ENCODE results near the gene PATJ.

PATJ gene

GRCh38 chr1:62011006-62011405 lies 268.7 kb downstream of the PATJ start:
- FAIRE-seq (no peak), DNase-seq (ENCODE audit: insufficient read length, low spot score) (no peak)
- TF ChIP-seq CTCF (IDR thresholded peaks at IDR 0.05; ENCODE audit: insufficient read depth, missing control alignments) = no peak

GRCh38 chr1:62012095-62012494 lies 269.8 kb downstream of the PATJ start:
- no peak for TF ChIP-seq CTCF (IDR thresholded peaks at IDR 0.05; ENCODE audit: insufficient read depth, missing control alignments)
- DNase-seq (ENCODE audit: insufficient read length, low spot score) = no peak
- FAIRE-seq = peak; percentile 6

- TF ChIP-seq CTCF (IDR thresholded peaks at IDR 0.05; ENCODE audit: insufficient read depth, missing control alignments) = no peak
- FAIRE-seq = peak; percentile 32
- no peak for DNase-seq (ENCODE audit: insufficient read length, low spot score)
Measured at GRCh38 chr1:62012836-62013235, 270.6 kb downstream of the PATJ start.

- DNase-seq (ENCODE audit: insufficient read length, low spot score) = no peak
- no peak for FAIRE-seq
- TF ChIP-seq CTCF (IDR thresholded peaks at IDR 0.05; ENCODE audit: insufficient read depth, missing control alignments) = no peak
Measured at GRCh38 chr1:62013264-62013663, 271.0 kb downstream of the PATJ start.

- no peak for TF ChIP-seq CTCF (IDR thresholded peaks at IDR 0.05; ENCODE audit: insufficient read depth, missing control alignments)
- FAIRE-seq (no peak), DNase-seq (ENCODE audit: insufficient read length, low spot score) (no peak)
Measured at GRCh38 chr1:62022382-62022983, 280.2 kb downstream of the PATJ start.

- no peak for FAIRE-seq
- no peak for DNase-seq (ENCODE audit: insufficient read length, low spot score)
- TF ChIP-seq CTCF (IDR thresholded peaks at IDR 0.05; ENCODE audit: insufficient read depth, missing control alignments) = no peak
Measured at GRCh38 chr1:62024690-62025089, 282.4 kb downstream of the PATJ start.

- peak; percentile 55 for FAIRE-seq
- no peak for TF ChIP-seq CTCF (IDR thresholded peaks at IDR 0.05; ENCODE audit: insufficient read depth, missing control alignments)
- no peak for DNase-seq (ENCODE audit: insufficient read length, low spot score)
Measured at GRCh38 chr1:62025154-62025553, 282.9 kb downstream of the PATJ start.
